HL-60 (cell line): ENCODE data around the gene NDC1.

Experiments used
- CTCF ChIP-seq: IDR thresholded peaks from one replicate; pipeline ENCODE4 v1.5.1; 2011; ENCODE audit warnings: low read length, control low read depth, inconsistent platforms; ENCODE audit not compliant: insufficient read depth
- TF ChIP-seq, protein P1 (sequence below): IDR thresholded peaks from 2 replicates; pipeline ENCODE4 v1.6.1; 2012; ENCODE audit warnings: low read depth; ENCODE audit not compliant: insufficient replicate concordance

DNA sequence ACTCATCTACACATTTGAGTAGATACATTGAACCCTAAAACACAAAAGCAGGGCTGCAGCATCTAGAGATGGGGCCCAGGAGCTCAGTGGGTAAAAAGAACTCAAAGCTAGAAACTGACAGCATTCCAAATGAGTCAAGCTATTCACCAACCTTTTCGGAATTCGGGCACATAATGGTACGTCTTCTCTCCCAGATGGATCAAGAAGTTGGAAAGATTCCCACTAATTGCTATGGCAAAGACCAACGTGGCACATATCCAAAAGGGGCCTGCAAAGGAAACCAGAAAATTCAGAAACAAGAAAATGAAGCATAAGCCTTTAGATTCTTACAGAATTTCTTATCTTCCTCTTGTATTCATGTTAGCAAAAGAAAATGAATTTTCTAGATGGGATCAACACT lies 33.1 kb upstream of the NDC1 start:
- TF ChIP-seq, protein P1, sequence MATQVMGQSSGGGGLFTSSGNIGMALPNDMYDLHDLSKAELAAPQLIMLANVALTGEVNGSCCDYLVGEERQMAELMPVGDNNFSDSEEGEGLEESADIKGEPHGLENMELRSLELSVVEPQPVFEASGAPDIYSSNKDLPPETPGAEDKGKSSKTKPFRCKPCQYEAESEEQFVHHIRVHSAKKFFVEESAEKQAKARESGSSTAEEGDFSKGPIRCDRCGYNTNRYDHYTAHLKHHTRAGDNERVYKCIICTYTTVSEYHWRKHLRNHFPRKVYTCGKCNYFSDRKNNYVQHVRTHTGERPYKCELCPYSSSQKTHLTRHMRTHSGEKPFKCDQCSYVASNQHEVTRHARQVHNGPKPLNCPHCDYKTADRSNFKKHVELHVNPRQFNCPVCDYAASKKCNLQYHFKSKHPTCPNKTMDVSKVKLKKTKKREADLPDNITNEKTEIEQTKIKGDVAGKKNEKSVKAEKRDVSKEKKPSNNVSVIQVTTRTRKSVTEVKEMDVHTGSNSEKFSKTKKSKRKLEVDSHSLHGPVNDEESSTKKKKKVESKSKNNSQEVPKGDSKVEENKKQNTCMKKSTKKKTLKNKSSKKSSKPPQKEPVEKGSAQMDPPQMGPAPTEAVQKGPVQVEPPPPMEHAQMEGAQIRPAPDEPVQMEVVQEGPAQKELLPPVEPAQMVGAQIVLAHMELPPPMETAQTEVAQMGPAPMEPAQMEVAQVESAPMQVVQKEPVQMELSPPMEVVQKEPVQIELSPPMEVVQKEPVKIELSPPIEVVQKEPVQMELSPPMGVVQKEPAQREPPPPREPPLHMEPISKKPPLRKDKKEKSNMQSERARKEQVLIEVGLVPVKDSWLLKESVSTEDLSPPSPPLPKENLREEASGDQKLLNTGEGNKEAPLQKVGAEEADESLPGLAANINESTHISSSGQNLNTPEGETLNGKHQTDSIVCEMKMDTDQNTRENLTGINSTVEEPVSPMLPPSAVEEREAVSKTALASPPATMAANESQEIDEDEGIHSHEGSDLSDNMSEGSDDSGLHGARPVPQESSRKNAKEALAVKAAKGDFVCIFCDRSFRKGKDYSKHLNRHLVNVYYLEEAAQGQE: no peak
- no peak for TF ChIP-seq CTCF
